A549 (cell line): Measurements from ENCODE around the gene CDH18. TPM values are rescaled to one million over a fixed set of nuclear protein-coding genes. Genes with fewer than 3 reads are reported as not detected.

Source experiments
- ATAC-seq, 2 experiments: fragments of 200-7000 bp in 1 of 2; fragments of >200 bp in 1 of 2; cut with Nextera tagmentation in 1 of 2; cut with Tn5 transposase in 1 of 2; 3 replicates each; pipeline versions ENCODE4 v1.8.0 to v1.9.1; 2018 to 2020; ENCODE audit warnings: mild to moderate bottlenecking in 1 of 2, moderate library complexity in 1 of 2
- CTCF ChIA-PET: fragments of 300-600 bp; sonication (Branson Sonifier 250); formaldehyde crosslinking; extraction: SDS; loops from one replicate; lab custom pipeline; 2021; ENCODE audit warnings: antibody characterized with exemption, inconsistent platforms; lab: Yijun Ruan, JAX
- POLR2A ChIA-PET: fragments of 350-600 bp; formaldehyde crosslinking; extraction: SDS; loops from one replicate; lab custom pipeline; 2021; ENCODE audit warnings: antibody characterized with exemption, inconsistent platforms; lab: Yijun Ruan, JAX
- DNase-seq, 2 experiments: peaks; one replicate each; pipeline versions ENCODE4 v3.0.0 to v3.0.0-alpha.2; 2011 to 2016; ENCODE audit warnings: low read depth in 1 of 2, low spot score in 1 of 2
- FAIRE-seq: peaks from 2 replicates; lab custom pipeline; 2011; peaks lifted over from hg19 to GRCh38; lab: Jason Lieb, UNC
- H3K27ac ChIP-seq, 2 experiments: fragments of >200 bp; sonication (Bioruptor Twin); formaldehyde crosslinking; 3 replicates each; pipeline ENCODE4 v1.5.1; 2016 to 2017
- H3K4me1 ChIP-seq: fragments of >200 bp; sonication (Bioruptor Twin); formaldehyde crosslinking; 3 replicates; pipeline ENCODE4 v1.6.1; 2016
- H3K4me2 ChIP-seq: fragments of >200 bp; sonication (Bioruptor Twin); formaldehyde crosslinking; 3 replicates; pipeline ENCODE4 v1.6.1; 2016
- H3K4me3 ChIP-seq: fragments of >200 bp; sonication (Bioruptor Twin); formaldehyde crosslinking; 3 replicates; pipeline ENCODE4 v1.5.1; 2016
- H3K9me3 ChIP-seq: fragments of >200 bp; sonication (Bioruptor Twin); formaldehyde crosslinking; 3 replicates; pipeline ENCODE4 v1.6.1; 2016
- CBX2 ChIP-seq: fragments of 200-600 bp; sonication (generic); IDR thresholded peaks from 2 replicates; pipeline ENCODE4 v1.6.1; 2016; ENCODE audit warnings: low read depth, mild to moderate bottlenecking, borderline replicate concordance
- CEBPB ChIP-seq, 2 experiments: fragments of >200 bp in 1 of 2; sonication (Bioruptor Twin) in 1 of 2; formaldehyde crosslinking in 1 of 2; IDR thresholded peaks; 2 replicates each; pipeline ENCODE4 v1.6.1; 2012 to 2016
- CHD2 ChIP-seq: fragments of 150-350 bp; IDR thresholded peaks from 2 replicates; pipeline ENCODE4 v1.6.1; 2014; ENCODE audit warnings: low read length; ENCODE audit not compliant: partially characterized antibody
- CHD4 ChIP-seq: fragments of 200-600 bp; sonication (generic); IDR thresholded peaks from 2 replicates; pipeline ENCODE4 v1.6.1; 2016; ENCODE audit warnings: antibody characterized with exemption, mild to moderate bottlenecking, borderline replicate concordance
- EHMT2 ChIP-seq: fragments of 200-600 bp; sonication (generic); IDR thresholded peaks from 2 replicates; pipeline ENCODE4 v1.6.1; 2016; ENCODE audit warnings: antibody characterized with exemption, low read depth, mild to moderate bottlenecking, moderate library complexity
- EP300 ChIP-seq, 2 experiments: fragments of >200 bp; sonication (Bioruptor Twin); formaldehyde crosslinking; IDR thresholded peaks; 2 replicates in 1 of 2; 3 replicates in 1 of 2; pipeline ENCODE4 v1.6.1; 2016 to 2017
- FOSL2 ChIP-seq, 2 experiments: fragments of 450-650 bp in 1 of 2; fragments of >200 bp in 1 of 2; sonication (Bioruptor Twin) in 1 of 2; formaldehyde crosslinking; IDR thresholded peaks; 2 replicates each; pipeline versions ENCODE4 v1.5.0 to v1.6.1; 2016 to 2020; ENCODE audit warnings: mild to moderate bottlenecking in 1 of 2, moderate library complexity in 1 of 2
- HEYL ChIP-seq: fragments of 250-450 bp; sonication (Bioruptor Pico); IDR thresholded peaks from 2 replicates; pipeline ENCODE4 v1.8.0; 2021; ENCODE audit warnings: mild to moderate bottlenecking, moderate library complexity
- HOXB13 ChIP-seq: fragments of 250-450 bp; sonication (Bioruptor Pico); IDR thresholded peaks from 2 replicates; pipeline ENCODE4 v1.5.0; 2020; ENCODE audit warnings: low read depth, mild to moderate bottlenecking, moderate library complexity
- HOXB5 ChIP-seq: fragments of 250-450 bp; sonication (Bioruptor Pico); IDR thresholded peaks from 2 replicates; pipeline ENCODE4 v1.5.0; 2020; ENCODE audit warnings: mild to moderate bottlenecking, moderate library complexity
- JUN ChIP-seq, 2 experiments: fragments of >200 bp; sonication (Bioruptor Twin); formaldehyde crosslinking; IDR thresholded peaks; 2 replicates in 1 of 2; 3 replicates in 1 of 2; pipeline ENCODE4 v1.6.1; 2016 to 2017
- JUNB ChIP-seq: fragments of >200 bp; sonication (Bioruptor Twin); formaldehyde crosslinking; IDR thresholded peaks from 2 replicates; pipeline ENCODE4 v1.6.1; 2016
- KDM5A ChIP-seq: fragments of 200-600 bp; sonication (generic); IDR thresholded peaks from 2 replicates; pipeline ENCODE4 v1.6.1; 2016; ENCODE audit warnings: antibody characterized with exemption, mild to moderate bottlenecking
- MAFK ChIP-seq: fragments of 450-650 bp; IDR thresholded peaks from 2 replicates; pipeline ENCODE4 v1.6.1; 2014; ENCODE audit not compliant: partially characterized antibody
- MYC ChIP-seq: IDR thresholded peaks from 2 replicates; pipeline ENCODE4 v1.6.1; 2012; ENCODE audit warnings: mild to moderate bottlenecking, inconsistent platforms, low read length, improper control_type of control experiment, borderline replicate concordance
- NFE2L2 ChIP-seq: fragments of 150-350 bp; conservative IDR thresholded peaks from 2 replicates; pipeline ENCODE4 v1.6.1; 2014; ENCODE audit warnings: low read length
- NPAS2 ChIP-seq: fragments of 250-450 bp; sonication (Bioruptor Pico); IDR thresholded peaks from 2 replicates; pipeline ENCODE4 v1.8.0; 2022; ENCODE audit warnings: mild to moderate bottlenecking, moderate library complexity, borderline replicate concordance
- POLR2AphosphoS2 ChIP-seq: conservative IDR thresholded peaks from 2 replicates; pipeline ENCODE4 v1.6.1; 2012; ENCODE audit warnings: low read length, improper control_type of control experiment, inconsistent platforms
- RCOR1 ChIP-seq: fragments of 150-350 bp; IDR thresholded peaks from 2 replicates; pipeline ENCODE4 v1.6.1; 2014; ENCODE audit warnings: antibody characterized with exemption, low read length, low read depth
- RNF2 ChIP-seq: fragments of 200-600 bp; sonication (generic); IDR thresholded peaks from 2 replicates; pipeline ENCODE4 v1.6.1; 2016; ENCODE audit warnings: low read depth, mild to moderate bottlenecking, antibody characterized with exemption, moderate library complexity, borderline replicate concordance
- SMC3 ChIP-seq: fragments of >200 bp; sonication (Bioruptor Twin); formaldehyde crosslinking; IDR thresholded peaks from 3 replicates; pipeline ENCODE4 v1.6.1; 2018; ENCODE audit warnings: inconsistent platforms
- TFCP2L1 ChIP-seq: fragments of 250-450 bp; sonication (Bioruptor Pico); IDR thresholded peaks from 2 replicates; pipeline ENCODE4 v1.5.0; 2021; ENCODE audit warnings: mild to moderate bottlenecking
- ZC3H11A ChIP-seq: fragments of 450-650 bp; IDR thresholded peaks from 2 replicates; pipeline ENCODE4 v1.6.1; 2014; ENCODE audit warnings: antibody characterized with exemption, mild to moderate bottlenecking
- ZSCAN20 ChIP-seq: fragments of 250-450 bp; sonication (Bioruptor Pico); IDR thresholded peaks from 2 replicates; pipeline ENCODE4 v1.8.0; 2022; ENCODE audit warnings: mild to moderate bottlenecking, moderate library complexity
- WGBS: methylation state at CpG from one replicate; pipeline ENCODE4 v1.1.6; 2017; ENCODE audit errors: missing lambda C conversion rate; 5-methylcytosine and 5-hydroxymethylcytosine counted together
- polyA plus RNA-seq, 4 experiments: library from polyadenylated mRNA; depleted of rRNA in 3 of 4; stranded (reverse); fragments of >200 nt; fragmentation: RNase III in 1 of 4; extraction: RNeasy Plus Mini Kit Qiagen cat#74134 plus additional on column Dnase treatment in 1 of 4; gene quantifications; 2 replicates in 3 of 4; 3 replicates in 1 of 4; pipeline ENCODE4 v1.2.3, GENCODE V29; 2011 to 2017
- TF ChIP-seq, protein P1 (sequence below): IDR thresholded peaks from 2 replicates; pipeline ENCODE4 v1.6.1; 2012
- TF ChIP-seq, protein P2 (sequence below): fragments of 250-450 bp; sonication (Bioruptor Pico); IDR thresholded peaks from 2 replicates; pipeline ENCODE4 v1.5.0; 2020; ENCODE audit warnings: low read depth, mild to moderate bottlenecking, moderate library complexity
- TF ChIP-seq, protein P3 (sequence below): fragments of >200 bp; sonication (Bioruptor Twin); formaldehyde crosslinking; IDR thresholded peaks from 3 replicates; pipeline ENCODE4 v1.5.1; 2016
- TF ChIP-seq, protein P4 (sequence below): IDR thresholded peaks from 2 replicates; pipeline ENCODE4 v1.6.1; 2012; ENCODE audit warnings: low read depth, borderline replicate concordance
- TF ChIP-seq, protein P5 (sequence below): fragments of 250-450 bp; sonication (Bioruptor Pico); IDR thresholded peaks from 2 replicates; pipeline ENCODE4 v1.5.0; 2021; ENCODE audit warnings: mild to moderate bottlenecking, moderate library complexity, borderline replicate concordance

CDH18 gene
- polyA plus RNA-seq, 2 of the 4 experiments (the other 2 are of a cell fraction), result not detected

DNA sequence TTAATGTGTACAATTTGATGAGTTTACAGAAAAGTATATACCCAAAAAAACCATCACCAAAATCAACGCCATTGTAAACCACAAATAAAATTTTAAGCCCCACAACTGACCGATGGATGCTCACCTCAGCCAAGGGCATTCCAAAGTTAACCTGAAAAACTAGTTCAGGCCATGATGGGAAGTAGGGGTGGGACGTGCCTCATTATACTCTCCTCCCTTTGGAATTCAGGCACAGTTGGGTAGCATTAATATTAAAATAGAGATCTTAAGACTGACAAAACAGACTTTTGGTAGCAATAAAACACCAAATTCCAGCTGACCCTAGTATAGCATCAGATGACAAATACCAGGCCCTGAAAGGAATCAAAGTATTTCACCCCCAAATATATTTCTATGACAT is 129.0 kb downstream of the CDH18 start:
- WGBS, result 19% methylated on average over 3 of the region's 3 CpGs
- ATAC-seq (no peak), FAIRE-seq (no peak), DNase-seq (no peak)
- TF ChIP-seq JUNB (no peak), EHMT2 (no peak), SMC3 (no peak), NPAS2 (CRISPR knock-in tag) (no peak), NFE2L2 (no peak), EP300 (IDR thresholded peaks at IDR 0.05) (no peak), CHD4 (no peak), MAFK (no peak), CEBPB (IDR thresholded peaks at IDR 0.05) (no peak), CBX2 (no peak), HOXB5 (CRISPR knock-in tag) (no peak), CHD2 (no peak), ZC3H11A (no peak), HEYL (no peak), RCOR1 (no peak)
- TF ChIP-seq, protein P1, sequence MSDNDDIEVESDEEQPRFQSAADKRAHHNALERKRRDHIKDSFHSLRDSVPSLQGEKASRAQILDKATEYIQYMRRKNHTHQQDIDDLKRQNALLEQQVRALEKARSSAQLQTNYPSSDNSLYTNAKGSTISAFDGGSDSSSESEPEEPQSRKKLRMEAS, result no peak
- TF ChIP-seq, protein P2, sequence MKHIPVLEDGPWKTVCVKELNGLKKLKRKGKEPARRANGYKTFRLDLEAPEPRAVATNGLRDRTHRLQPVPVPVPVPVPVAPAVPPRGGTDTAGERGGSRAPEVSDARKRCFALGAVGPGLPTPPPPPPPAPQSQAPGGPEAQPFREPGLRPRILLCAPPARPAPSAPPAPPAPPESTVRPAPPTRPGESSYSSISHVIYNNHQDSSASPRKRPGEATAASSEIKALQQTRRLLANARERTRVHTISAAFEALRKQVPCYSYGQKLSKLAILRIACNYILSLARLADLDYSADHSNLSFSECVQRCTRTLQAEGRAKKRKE (CRISPR knock-in tag), result no peak
- TF ChIP-seq, protein P3, sequence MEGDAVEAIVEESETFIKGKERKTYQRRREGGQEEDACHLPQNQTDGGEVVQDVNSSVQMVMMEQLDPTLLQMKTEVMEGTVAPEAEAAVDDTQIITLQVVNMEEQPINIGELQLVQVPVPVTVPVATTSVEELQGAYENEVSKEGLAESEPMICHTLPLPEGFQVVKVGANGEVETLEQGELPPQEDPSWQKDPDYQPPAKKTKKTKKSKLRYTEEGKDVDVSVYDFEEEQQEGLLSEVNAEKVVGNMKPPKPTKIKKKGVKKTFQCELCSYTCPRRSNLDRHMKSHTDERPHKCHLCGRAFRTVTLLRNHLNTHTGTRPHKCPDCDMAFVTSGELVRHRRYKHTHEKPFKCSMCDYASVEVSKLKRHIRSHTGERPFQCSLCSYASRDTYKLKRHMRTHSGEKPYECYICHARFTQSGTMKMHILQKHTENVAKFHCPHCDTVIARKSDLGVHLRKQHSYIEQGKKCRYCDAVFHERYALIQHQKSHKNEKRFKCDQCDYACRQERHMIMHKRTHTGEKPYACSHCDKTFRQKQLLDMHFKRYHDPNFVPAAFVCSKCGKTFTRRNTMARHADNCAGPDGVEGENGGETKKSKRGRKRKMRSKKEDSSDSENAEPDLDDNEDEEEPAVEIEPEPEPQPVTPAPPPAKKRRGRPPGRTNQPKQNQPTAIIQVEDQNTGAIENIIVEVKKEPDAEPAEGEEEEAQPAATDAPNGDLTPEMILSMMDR, result no peak
- TF ChIP-seq, protein P4, sequence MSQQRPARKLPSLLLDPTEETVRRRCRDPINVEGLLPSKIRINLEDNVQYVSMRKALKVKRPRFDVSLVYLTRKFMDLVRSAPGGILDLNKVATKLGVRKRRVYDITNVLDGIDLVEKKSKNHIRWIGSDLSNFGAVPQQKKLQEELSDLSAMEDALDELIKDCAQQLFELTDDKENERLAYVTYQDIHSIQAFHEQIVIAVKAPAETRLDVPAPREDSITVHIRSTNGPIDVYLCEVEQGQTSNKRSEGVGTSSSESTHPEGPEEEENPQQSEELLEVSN, result no peak
- Histone ChIP-seq H3K4me1 (no peaks in the 10 kb centered on the region), H3K27ac (no peak overlapping the region), H3K4me2 (no peak overlapping the region), H3K4me3 (no peak overlapping the region), H3K9me3 (no peaks in the 10 kb centered on the region)
- ChIA-PET POLR2A (no interaction called here), CTCF (no interaction called here)

DNA sequence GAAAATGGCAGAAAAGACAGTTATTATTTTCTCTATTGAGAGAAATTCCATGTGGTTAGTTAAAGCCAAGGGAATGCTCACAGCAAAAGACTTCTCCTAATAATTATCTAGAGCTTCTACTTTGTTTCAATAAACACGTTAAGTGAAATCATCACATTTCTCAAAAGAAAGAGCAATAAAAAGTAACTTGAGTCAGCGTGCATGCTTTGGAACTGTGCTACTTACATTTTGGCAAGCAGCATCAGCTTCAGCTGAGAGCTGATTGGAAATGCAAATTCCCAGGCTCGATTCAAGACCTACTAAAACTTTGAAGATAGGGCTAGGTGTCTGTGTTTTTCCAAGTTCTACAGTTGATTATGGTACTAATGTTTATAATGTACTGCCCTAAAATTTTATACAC is 132.1 kb downstream of the CDH18 start:
- Histone ChIP-seq H3K4me3 (no peak overlapping the region), H3K27ac (no peak overlapping the region), H3K4me2 (no peak overlapping the region), H3K9me3 (no peaks in the 10 kb centered on the region), H3K4me1 (no peaks in the 10 kb centered on the region)
- no peak for DNase-seq
- TF ChIP-seq RNF2 (no peak), SMC3 (no peak), HOXB13 (CRISPR knock-in tag) (no peak), KDM5A (no peak), MYC (no peak), POLR2AphosphoS2 (no peak), TFCP2L1 (CRISPR knock-in tag) (no peak), ZSCAN20 (CRISPR knock-in tag) (no peak), FOSL2 (IDR thresholded peaks at IDR 0.05) (no peak), FOSL2 (CRISPR knock-in tag; IDR thresholded peaks at IDR 0.05) (no peak), JUN (IDR thresholded peaks at IDR 0.05) (no peak)
- TF ChIP-seq, protein P3, result no peak
- TF ChIP-seq, protein P5, sequence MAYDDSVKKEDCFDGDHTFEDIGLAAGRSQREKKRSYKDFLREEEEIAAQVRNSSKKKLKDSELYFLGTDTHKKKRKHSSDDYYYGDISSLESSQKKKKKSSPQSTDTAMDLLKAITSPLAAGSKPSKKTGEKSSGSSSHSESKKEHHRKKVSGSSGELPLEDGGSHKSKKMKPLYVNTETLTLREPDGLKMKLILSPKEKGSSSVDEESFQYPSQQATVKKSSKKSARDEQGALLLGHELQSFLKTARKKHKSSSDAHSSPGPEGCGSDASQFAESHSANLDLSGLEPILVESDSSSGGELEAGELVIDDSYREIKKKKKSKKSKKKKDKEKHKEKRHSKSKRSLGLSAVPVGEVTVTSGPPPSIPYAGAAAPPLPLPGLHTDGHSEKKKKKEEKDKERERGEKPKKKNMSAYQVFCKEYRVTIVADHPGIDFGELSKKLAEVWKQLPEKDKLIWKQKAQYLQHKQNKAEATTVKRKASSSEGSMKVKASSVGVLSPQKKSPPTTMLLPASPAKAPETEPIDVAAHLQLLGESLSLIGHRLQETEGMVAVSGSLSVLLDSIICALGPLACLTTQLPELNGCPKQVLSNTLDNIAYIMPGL (CRISPR knock-in tag), result no peak
- TF ChIP-seq, protein P4, result no peak
- CTCF ChIA-PET, result no interaction called here
- no peak for FAIRE-seq
- 13% methylated on average over 3 of the region's 3 CpGs for WGBS
- POLR2A ChIA-PET, result no interaction called here
- no peak for ATAC-seq
